Measurements from ENCODE around the gene EMX2. TPM values are rescaled to one million over a fixed set of nuclear protein-coding genes. Genes with fewer than 3 reads are reported as not detected.

EMX2 gene
- total and polyA plus RNA-seq, 2 donors (not counting 3 experiments of a cell fraction or from before 2014, with no cell fraction given) = not detected

GRCh38 chr10:117519879-117520278 lies 22.7 kb upstream of the EMX2 start:
- ChIA-PET POLR2A (no interaction called here), CTCF (interaction anchor here (0.9 to 1.1 kb wide), 2 partner anchors 9 to 17 kb away, joined by 3 to 4 read pairs; no protein-coding TSS in a partner anchor)
- Histone ChIP-seq H3K9ac (replicated peaks; ENCODE audit: extremely low read depth, insufficient read depth, low read length) (no peak overlapping the region), H2AFZ (ENCODE audit: low read depth, low read length) (no peak overlapping the region), H4K20me1 (replicated peaks; ENCODE audit: control insufficient read depth, extremely low read depth, insufficient read depth, low read length) (no peaks in the 10 kb centered on the region), H3K9me3 (replicated peaks; ENCODE audit: control insufficient read depth, insufficient read depth, low read length) (no peaks in the 10 kb centered on the region), H3K36me3 (ENCODE audit: control insufficient read depth in 2 of 2, extremely low read depth in 1 of 2, insufficient read depth in 2 of 2, low read length in 2 of 2) (no peaks in the 10 kb centered on the region), H3K27me3 (ENCODE audit: control insufficient read depth in 2 of 2, insufficient read depth in 2 of 2, low read length in 2 of 2) (no peaks in the 10 kb centered on the region), H3K4me2 (ENCODE audit: insufficient read depth, low read length) (no peak overlapping the region), H3K9me1 (replicated peaks; ENCODE audit: control insufficient read depth, extremely low read depth, insufficient read depth, low read length) (no peaks in the 10 kb centered on the region), H3K79me2 (ENCODE audit: control insufficient read depth, insufficient read depth, low read length) (no peaks in the 10 kb centered on the region), H3K4me3 (replicated peaks in 1 of 3; ENCODE audit: insufficient read depth in 1 of 3, low read depth in 1 of 3, low read length in 3 of 3) (no peak overlapping the region), H3K4me1 (ENCODE audit: control insufficient read depth, extremely low read depth, insufficient read depth, low read length) (no peaks in the 10 kb centered on the region), H3K27ac (ENCODE audit: insufficient read depth, low read depth, low read length) (no peak overlapping the region)
- BruUV-seq (replicated peaks) = no TSS peak
- dilution Hi-C loops (cut with MboI; ENCODE audit: extremely low pct_ligation_motif_present, low sequenced_read_pairs) = no loop called here
- no peak for FAIRE-seq
- DNase-seq (ENCODE audit: low read depth, low spot score) = no peak
- intact Hi-C loops (cut with micrococcal nuclease) = no loop called here
- TF ChIP-seq JUN (IDR thresholded peaks at IDR 0.05; ENCODE audit: borderline replicate concordance, insufficient read depth, insufficient read length, low read depth) (no peak), EZH2 (IDR thresholded peaks at IDR 0.05; ENCODE audit: borderline replicate concordance, low read depth, low read length, severe bottlenecking) (no peak), MYC (IDR thresholded peaks at IDR 0.05; ENCODE audit: low read depth, low read length) (no peak), GATA2 (IDR thresholded peaks at IDR 0.05; ENCODE audit: insufficient read depth, insufficient read length, low read depth, low read length) (no peak), CTCF (IDR thresholded peaks at IDR 0.05; ENCODE audit: extremely low read depth in 1 of 2, insufficient read depth in 1 of 2, low read depth in 1 of 2, low read length in 2 of 2) (no peak), POLR2AphosphoS5 (IDR thresholded peaks at IDR 0.05; ENCODE audit: insufficient read depth, low read depth, low read length) (no peak), FOS (IDR thresholded peaks at IDR 0.05; ENCODE audit: borderline replicate concordance, insufficient read depth, low read length) (no peak), POLR2A (IDR thresholded peaks at IDR 0.05; ENCODE audit: low read depth, low read length) (no peak), MAX (IDR thresholded peaks at IDR 0.05; ENCODE audit: insufficient read depth, insufficient read length) (no peak)
